Right lobe of liver (tissue), 6 donors: Measurements from ENCODE around the gene CUL3. TPM values are rescaled to one million over a fixed set of nuclear protein-coding genes. Genes with fewer than 3 reads are reported as not detected.
A peak's percentile ranks its signal among the peaks of the same experiment; 100 is the strongest.

ENCODE experiments used
- ATAC-seq, 4 donors: fragments of 200-7000 bp; cut with Tn5 transposase; one replicate each; pipeline ENCODE4 v1.9.1; 2020; ENCODE audit warnings: mild to moderate bottlenecking in 4 of 4, moderate library complexity in 4 of 4
- DNase-seq, 3 donors: peaks; one replicate each; pipeline ENCODE4 v3.0.0-alpha.2; 2020
- H3K27ac ChIP-seq, 3 donors: fragments of 200-600 bp; one replicate each; pipeline ENCODE4 v1.8.0; 2022
- H3K27me3 ChIP-seq, 2 donors: fragments of 200-600 bp; one replicate each; pipeline ENCODE4 v1.8.0; 2022
- H3K36me3 ChIP-seq, 4 donors: fragments of 200-600 bp; sonication (generic) in 1 of 4; one replicate each; pipeline versions ENCODE4 v1.5.1 to v1.8.0; 2017 to 2022; ENCODE audit warnings: control low read depth in 1 of 4
- H3K4me1 ChIP-seq, 4 donors: fragments of 200-600 bp; sonication (generic) in 1 of 4; one replicate each; pipeline versions ENCODE4 v1.5.1 to v1.8.0; 2017 to 2022; ENCODE audit warnings: control low read depth in 1 of 4
- H3K4me3 ChIP-seq, 3 donors: fragments of 200-600 bp; one replicate each; pipeline ENCODE4 v1.8.0; 2022
- H3K9me3 ChIP-seq, 4 donors: fragments of 200-600 bp; sonication (generic) in 1 of 4; one replicate each; pipeline versions ENCODE4 v1.5.1 to v1.8.0; 2017 to 2022; ENCODE audit warnings: control low read depth in 1 of 4
- CTCF ChIP-seq, 4 donors: fragments of 200-600 bp in 3 of 4; fragments of 450-650 bp in 1 of 4; IDR thresholded peaks; one replicate each; pipeline versions ENCODE4 v1.5.1 to v1.8.0; 2016 to 2022; ENCODE audit warnings: antibody characterized with exemption in 4 of 4, mild to moderate bottlenecking in 2 of 4
- POLR2A ChIP-seq: fragments of 450-650 bp; IDR thresholded peaks from one replicate; pipeline ENCODE4 v1.6.1; 2017; ENCODE audit warnings: antibody characterized with exemption, mild to moderate bottlenecking
- WGBS: methylation state at CpG from one replicate; pipeline ENCODE4 v1.1.6; 2018; ENCODE audit warnings: low coverage, low lambda C conversion rate; ENCODE audit not compliant: insufficient coverage; ENCODE audit errors: missing lambda C conversion rate; 5-methylcytosine and 5-hydroxymethylcytosine counted together
- intact Hi-C, 2 donors: fragments of 100-400 bp; cut with DNase I; formaldehyde crosslinking; loops; one replicate each; pipeline versions ENCODE4 v1.11.2 to v1.14.1; 2022
- long read RNA-seq: library from polyadenylated mRNA; unstranded; transcript quantifications from one replicate; pipeline ENCODE4 v2.0.0, GENCODE V29; 2019
- total RNA-seq, 6 experiments: library from RNA; depleted of rRNA in 2 of 6; stranded (reverse); fragments of >200 nt in 2 of 6; fragmentation: NEBNext Ultra II Directional in 3 of 6; extraction: Animal tissue kit (Norgen Biotek cat#: 25700) in 3 of 6; gene quantifications; one replicate each; pipeline versions ENCODE4 v1.1.0 to v1.2.4, GENCODE V29; 2016 to 2023
- donor health status: DM: no; HTN: yes; CAD: no.
- donor health status: DM: no; HTN: no; CAD: no.
- donor health status: DM: no; HTN: no; CAD: no.
- donor health status: DM: no; HTN: yes; CAD: no.
- donor health status: DM: no; HTN: yes; CAD: no.

Gene CUL3
- total RNA-seq = 10 to 100 TPM; 30.3 to 46.2 (median 40.3) TPM
- long read RNA-seq = 0 reads

DNA sequence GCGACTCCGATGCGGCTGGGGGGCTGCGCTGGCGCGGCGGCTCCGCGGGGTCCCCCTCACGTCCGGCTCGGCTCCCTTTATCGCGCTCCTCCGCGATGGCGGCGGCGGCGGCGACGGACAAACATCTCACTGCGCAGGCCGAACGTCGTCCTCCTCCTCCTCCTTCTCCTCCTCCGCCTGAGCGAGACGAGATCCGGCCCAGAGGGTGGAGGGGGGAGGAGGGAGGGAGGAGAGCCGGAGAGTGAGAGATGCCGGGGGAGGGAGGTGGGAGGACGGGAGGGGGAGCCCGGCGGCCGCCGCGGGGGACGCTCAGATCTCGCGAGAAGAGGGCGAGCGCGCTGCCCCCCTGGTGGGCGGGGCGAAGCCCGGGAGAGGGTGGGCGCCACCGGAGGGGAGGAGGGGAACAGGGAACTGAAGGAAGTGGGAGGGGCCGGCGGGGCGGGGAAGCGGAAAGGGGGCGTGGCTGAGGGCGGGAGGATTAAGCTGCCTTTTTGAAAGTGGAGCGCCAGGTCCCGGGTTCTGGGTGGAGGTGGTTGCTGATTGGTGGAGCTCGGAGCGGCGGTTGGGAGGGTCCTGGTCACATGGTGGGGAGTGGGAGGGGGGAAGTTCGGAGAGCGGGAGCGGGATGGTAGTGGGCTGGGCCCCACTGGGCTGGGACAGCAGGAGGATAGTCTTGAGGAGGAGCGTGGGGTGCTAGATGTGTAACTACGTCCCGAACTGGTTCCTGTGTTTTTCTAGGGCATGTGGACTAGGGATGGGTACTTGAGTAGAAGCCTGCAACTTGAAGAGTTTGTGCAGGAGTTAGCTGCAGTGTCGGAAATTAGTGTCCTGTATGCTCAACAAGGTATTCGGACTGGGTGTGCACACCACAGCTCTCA, at the start of gene CUL3:
CUL3 (minus strand) TSS at position 153 of the 878 bp plus-strand sequence. CDS start 354 bp downstream, outside the sequence.
- H3K4me3 ChIP-seq = peak within 1 kb of the TSS; percentile 63 to 77 (median 75)
- peaks cover 0 to 10% (median 2%) of the 10 kb centered on the region in 4 donors for H3K4me1 ChIP-seq
- no peak for TF ChIP-seq CTCF (IDR thresholded peaks at IDR 0.05)
- TF ChIP-seq POLR2A = peak; percentile 84
- no peaks in the 10 kb centered on the region for H3K36me3 ChIP-seq
- WGBS = under 1% methylated on average over 32 of the region's 68 CpGs
- H3K27ac ChIP-seq = peak within 1 kb of the TSS; percentile 81 to 87 (median 84)
- peak; percentile 97 to 98 (median 97) for ATAC-seq
- H3K27me3 ChIP-seq = no peaks in the 10 kb centered on the region
- intact Hi-C loops = no loop called here
- no peaks in the 10 kb centered on the region for H3K9me3 ChIP-seq
- peak; percentile 99 to 100 (median 99) for DNase-seq

GRCh38 chr2:224630659-224631550, 45.7 kb upstream of the CUL3 start:
- Histone ChIP-seq H3K27ac (no peak overlapping the region), H3K27me3 (no peaks in the 10 kb centered on the region), H3K4me1 (no peaks in the 10 kb centered on the region), H3K36me3 (no peaks in the 10 kb centered on the region), H3K4me3 (no peak overlapping the region), H3K9me3 (no peaks in the 10 kb centered on the region)
- intact Hi-C loops = no loop called here
- ATAC-seq = no peak
- TF ChIP-seq POLR2A = no peak
- TF ChIP-seq CTCF (IDR thresholded peaks at IDR 0.05) = no peak
- WGBS = 58% methylated on average over 5 of the region's 6 CpGs
- no peak for DNase-seq

- DNase-seq (no peak), ATAC-seq (no peak)
- H3K4me3 ChIP-seq = no peak overlapping the region
- WGBS = 94% methylated on average over 3 of the region's 3 CpGs
- no peaks in the 10 kb centered on the region for H3K9me3 ChIP-seq
- H3K27me3 ChIP-seq = no peaks in the 10 kb centered on the region
- no peaks in the 10 kb centered on the region for H3K4me1 ChIP-seq
- H3K27ac ChIP-seq = no peak overlapping the region
- no peak for TF ChIP-seq POLR2A
- no peak for TF ChIP-seq CTCF (IDR thresholded peaks at IDR 0.05)
- intact Hi-C loops = no loop called here
- no peaks in the 10 kb centered on the region for H3K36me3 ChIP-seq
Observed at GRCh38 chr2:224628416-224628815, 43.3 kb upstream of the CUL3 start.

- H3K4me3 ChIP-seq = no peak overlapping the region
- 78% methylated on average over 4 of the region's 4 CpGs for WGBS
- no peaks in the 10 kb centered on the region for H3K27me3 ChIP-seq
- intact Hi-C loops = no loop called here
- H3K36me3 ChIP-seq = no peaks in the 10 kb centered on the region
- no peak overlapping the region for H3K27ac ChIP-seq
- DNase-seq = no peak
- TF ChIP-seq POLR2A (no peak), CTCF (IDR thresholded peaks at IDR 0.05) (no peak)
- H3K4me1 ChIP-seq = no peaks in the 10 kb centered on the region
- ATAC-seq = no peak
- H3K9me3 ChIP-seq = no peaks in the 10 kb centered on the region
Observed at GRCh38 chr2:224626735-224627134, 41.6 kb upstream of the CUL3 start.
